ENCODE data around the gene SKI. TPM values are rescaled to one million over a fixed set of nuclear protein-coding genes. Genes with fewer than 3 reads are reported as not detected.

The SKI gene
- total RNA-seq, 4 donors from 2014 or later, result 24.4 to 52.4 (median 32.2) TPM

DNA sequence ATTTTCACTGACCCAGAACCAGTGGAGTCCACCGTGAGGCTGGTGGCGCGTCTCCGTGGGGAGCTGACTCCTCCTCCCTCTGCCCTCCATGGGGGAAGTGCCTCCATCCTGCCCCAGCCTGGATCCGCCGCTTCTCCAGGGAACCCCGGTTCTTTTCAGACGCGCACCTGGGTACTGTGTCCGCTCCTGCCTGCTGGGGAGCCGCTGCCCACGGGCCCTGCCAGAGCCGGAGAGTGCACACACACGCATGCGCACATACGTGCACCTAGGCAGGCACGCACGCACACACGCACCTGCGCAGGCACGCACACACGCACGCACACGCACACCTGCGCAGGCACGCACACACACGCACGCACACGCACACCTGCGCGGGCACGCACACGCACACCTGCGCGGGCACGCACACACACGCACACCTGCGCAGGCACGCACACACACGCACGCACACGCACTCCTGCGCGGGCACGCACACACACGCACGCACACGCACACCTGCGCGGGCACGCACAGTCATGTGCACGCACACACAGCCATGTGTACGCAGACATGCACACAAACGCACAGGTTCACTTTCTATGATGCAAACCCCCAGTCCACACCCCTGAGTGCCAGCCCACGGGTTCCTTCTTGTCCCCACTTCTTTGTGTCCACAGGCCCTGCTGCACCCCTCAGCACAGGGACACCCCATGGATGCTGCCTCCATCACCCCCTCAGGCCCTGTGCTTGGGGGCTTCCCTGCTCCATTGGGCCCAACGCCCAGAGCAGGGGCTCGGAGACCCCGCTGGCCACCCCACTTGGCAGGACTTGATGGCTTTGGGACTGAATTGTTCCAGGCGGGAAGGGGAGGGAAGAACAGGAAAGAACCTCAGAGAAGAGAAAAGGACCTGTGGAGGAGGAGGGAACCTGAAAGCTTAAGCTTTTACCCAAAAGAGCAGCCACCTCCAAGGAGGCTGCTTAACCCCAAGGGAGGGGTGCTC lies 120.5 kb downstream of the SKI start:
- 93% methylated on average over 59 of the region's 59 CpGs; no CpG with 5 or more reads in 1 of the 2 donors for WGBS, 2 donors (ENCODE audit: low coverage in 1 of 2)
- in situ Hi-C loops (cut with MboI; ENCODE audit: low pct_ligation_motif_present in 1 of 4, low pct_unique_long_range_greater_than_20kb in 1 of 4, low sequenced_read_pairs in 3 of 4) (no loop called here), intact Hi-C loops (cut with DNase I; ENCODE audit: low total_unique reads) (no loop called here)
- no peak for DNase-seq
- Histone ChIP-seq H3K4me1 (no peaks in the 10 kb centered on the region), H3K9me3 (no peaks in the 10 kb centered on the region), H3K27me3 (no peaks in the 10 kb centered on the region), H3K27ac (no peak overlapping the region), H3K36me3 (no peaks in the 10 kb centered on the region), H3K4me3 (no peak overlapping the region)
- TF ChIP-seq POLR2A (IDR thresholded peaks at IDR 0.05) (no peak), POLR2AphosphoS5 (IDR thresholded peaks at IDR 0.05) (no peak), EP300 (IDR thresholded peaks at IDR 0.05; ENCODE audit: low read depth) (no peak)
- TF ChIP-seq, protein P1, sequence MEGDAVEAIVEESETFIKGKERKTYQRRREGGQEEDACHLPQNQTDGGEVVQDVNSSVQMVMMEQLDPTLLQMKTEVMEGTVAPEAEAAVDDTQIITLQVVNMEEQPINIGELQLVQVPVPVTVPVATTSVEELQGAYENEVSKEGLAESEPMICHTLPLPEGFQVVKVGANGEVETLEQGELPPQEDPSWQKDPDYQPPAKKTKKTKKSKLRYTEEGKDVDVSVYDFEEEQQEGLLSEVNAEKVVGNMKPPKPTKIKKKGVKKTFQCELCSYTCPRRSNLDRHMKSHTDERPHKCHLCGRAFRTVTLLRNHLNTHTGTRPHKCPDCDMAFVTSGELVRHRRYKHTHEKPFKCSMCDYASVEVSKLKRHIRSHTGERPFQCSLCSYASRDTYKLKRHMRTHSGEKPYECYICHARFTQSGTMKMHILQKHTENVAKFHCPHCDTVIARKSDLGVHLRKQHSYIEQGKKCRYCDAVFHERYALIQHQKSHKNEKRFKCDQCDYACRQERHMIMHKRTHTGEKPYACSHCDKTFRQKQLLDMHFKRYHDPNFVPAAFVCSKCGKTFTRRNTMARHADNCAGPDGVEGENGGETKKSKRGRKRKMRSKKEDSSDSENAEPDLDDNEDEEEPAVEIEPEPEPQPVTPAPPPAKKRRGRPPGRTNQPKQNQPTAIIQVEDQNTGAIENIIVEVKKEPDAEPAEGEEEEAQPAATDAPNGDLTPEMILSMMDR (IDR thresholded peaks at IDR 0.05), result no peak

DNA sequence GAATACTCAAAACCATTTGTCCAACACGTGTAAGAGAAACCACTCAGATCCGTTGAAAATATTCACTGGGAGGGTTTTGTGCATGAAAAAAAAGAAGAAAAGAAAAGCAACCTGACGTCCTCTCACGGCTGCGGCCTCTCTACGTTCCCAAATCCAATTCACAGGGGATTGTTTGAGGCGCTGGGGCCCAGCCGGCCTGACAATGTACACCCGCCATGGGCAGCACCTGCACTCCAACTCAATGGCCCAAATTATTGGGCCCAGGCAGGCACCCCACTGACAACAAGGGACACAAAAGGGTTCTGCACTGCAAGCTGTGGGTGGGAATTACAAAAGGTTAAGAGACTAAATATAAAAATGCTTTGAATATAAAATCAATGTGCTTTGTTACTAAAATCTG lies 121.7 kb downstream of the SKI start:
- 85 to 87% methylated on average over 9 of the region's 9 CpGs for WGBS, 2 donors (ENCODE audit: low coverage in 1 of 2)
- DNase-seq, result no peak

DNA sequence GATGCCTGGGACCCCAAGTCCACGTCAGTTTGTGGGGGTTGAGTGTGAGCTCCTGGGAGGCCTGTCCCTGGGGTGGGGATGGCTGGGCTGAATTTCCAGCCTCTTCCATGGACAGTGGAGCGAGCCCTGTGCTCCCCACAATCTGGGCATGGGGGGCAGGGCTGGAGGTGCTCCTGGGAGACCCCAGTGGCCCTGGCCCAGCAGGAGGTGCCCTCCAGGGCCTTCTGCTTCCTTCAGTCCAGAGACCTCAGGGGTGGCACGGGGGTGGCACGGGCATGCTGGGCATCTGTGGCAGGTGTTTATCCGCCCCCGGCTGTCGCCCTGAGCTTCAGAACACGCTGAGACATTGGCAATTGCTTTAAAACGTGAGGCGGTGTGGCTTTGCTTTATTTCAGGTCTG lies 122.4 kb downstream of the SKI start:
- H3K27me3 ChIP-seq, result no peaks in the 10 kb centered on the region
- intact Hi-C loops (cut with DNase I; ENCODE audit: low total_unique reads), result no loop called here
- no peaks in the 10 kb centered on the region for H3K4me1 ChIP-seq
- H3K27ac ChIP-seq, result no peak overlapping the region
- H3K36me3 ChIP-seq, result no peaks in the 10 kb centered on the region
- 77 to 80% methylated on average over 1 to 10 of the region's 10 CpGs for WGBS, 2 donors (ENCODE audit: low coverage in 1 of 2)
- TF ChIP-seq, protein P1 (IDR thresholded peaks at IDR 0.05), result no peak
- TF ChIP-seq POLR2A (IDR thresholded peaks at IDR 0.05) (no peak), POLR2AphosphoS5 (IDR thresholded peaks at IDR 0.05) (no peak), EP300 (IDR thresholded peaks at IDR 0.05; ENCODE audit: low read depth) (no peak)
- DNase-seq, result no peak
- in situ Hi-C loops (cut with MboI; ENCODE audit: low pct_ligation_motif_present in 1 of 4, low pct_unique_long_range_greater_than_20kb in 1 of 4, low sequenced_read_pairs in 3 of 4), result no loop called here
- H3K9me3 ChIP-seq, result no peaks in the 10 kb centered on the region
- H3K4me3 ChIP-seq, result no peak overlapping the region

More for the DNA sequence above, 121.7 kb downstream of the SKI start:
- H3K4me1 ChIP-seq, result no peaks in the 10 kb centered on the region
- intact Hi-C loops (cut with DNase I; ENCODE audit: low total_unique reads), result no loop called here
- H3K36me3 ChIP-seq, result no peaks in the 10 kb centered on the region
- TF ChIP-seq POLR2A (IDR thresholded peaks at IDR 0.05) (no peak), EP300 (IDR thresholded peaks at IDR 0.05; ENCODE audit: low read depth) (no peak), POLR2AphosphoS5 (IDR thresholded peaks at IDR 0.05) (no peak)
- TF ChIP-seq, protein P1 (IDR thresholded peaks at IDR 0.05), result no peak
- no peaks in the 10 kb centered on the region for H3K27me3 ChIP-seq
- no peaks in the 10 kb centered on the region for H3K9me3 ChIP-seq
- no peak overlapping the region for H3K27ac ChIP-seq
- in situ Hi-C loops (cut with MboI; ENCODE audit: low pct_ligation_motif_present in 1 of 4, low pct_unique_long_range_greater_than_20kb in 1 of 4, low sequenced_read_pairs in 3 of 4), result no loop called here
- H3K4me3 ChIP-seq, result no peak overlapping the region

DNA sequence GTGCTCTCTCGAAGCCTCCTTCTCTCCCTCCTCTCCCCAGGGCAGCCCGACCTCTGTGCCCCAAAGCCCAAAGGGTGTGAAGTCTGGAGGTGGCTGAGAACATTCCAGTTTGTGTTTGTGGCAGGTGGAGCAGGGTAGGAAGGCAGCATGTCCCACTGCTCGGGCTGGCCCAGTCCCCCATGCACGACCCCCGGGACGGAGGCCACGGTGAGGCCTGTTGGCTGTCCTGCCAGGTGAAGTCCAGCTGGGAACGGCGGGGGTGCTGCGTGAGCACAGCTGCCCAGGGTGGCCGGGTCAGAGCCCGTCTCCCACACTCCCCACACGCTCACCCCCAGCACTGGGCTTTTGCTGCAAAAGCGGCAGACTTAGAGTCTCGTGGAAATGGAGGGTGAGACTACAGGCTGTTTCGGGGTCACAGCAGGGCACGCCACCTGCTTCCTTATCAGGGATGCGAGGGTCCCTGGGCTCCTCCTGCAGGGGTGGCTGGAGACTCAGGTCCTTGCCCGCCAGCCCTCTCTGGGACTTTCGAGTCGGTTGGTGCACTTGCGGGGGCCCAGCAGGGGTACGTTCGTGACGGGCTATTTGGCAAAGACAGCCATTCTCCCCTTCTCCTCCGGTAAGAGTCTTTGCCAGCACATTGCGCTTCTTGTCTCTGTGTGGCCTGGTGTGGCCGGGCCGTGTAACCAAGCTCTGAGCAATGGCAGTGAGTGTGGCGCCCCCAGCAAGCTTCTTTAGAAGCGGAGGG lies 123.0 kb downstream of the SKI start:
- no peak for DNase-seq
- H3K27me3 ChIP-seq, result no peaks in the 10 kb centered on the region
- H3K4me3 ChIP-seq, result no peak overlapping the region
- H3K9me3 ChIP-seq, result no peaks in the 10 kb centered on the region
- no peaks in the 10 kb centered on the region for H3K4me1 ChIP-seq
- 91% methylated on average over 29 of the region's 31 CpGs; no CpG with 5 or more reads in 1 of the 2 donors for WGBS, 2 donors (ENCODE audit: low coverage in 1 of 2)
- intact Hi-C loops (cut with DNase I; ENCODE audit: low total_unique reads), result no loop called here
- in situ Hi-C loops (cut with MboI; ENCODE audit: low pct_ligation_motif_present in 1 of 4, low pct_unique_long_range_greater_than_20kb in 1 of 4, low sequenced_read_pairs in 3 of 4), result no loop called here
- H3K36me3 ChIP-seq, result no peaks in the 10 kb centered on the region
- no peak overlapping the region for H3K27ac ChIP-seq
- TF ChIP-seq POLR2AphosphoS5 (IDR thresholded peaks at IDR 0.05), result no peak
- TF ChIP-seq, protein P1 (IDR thresholded peaks at IDR 0.05), result no peak
- no peak for TF ChIP-seq POLR2A (IDR thresholded peaks at IDR 0.05)
- no peak for TF ChIP-seq EP300 (IDR thresholded peaks at IDR 0.05; ENCODE audit: low read depth)

Measured in transverse colon (tissue), 4 donors.